Heart left ventricle (tissue), 16 donors: ENCODE measurements around the gene GHDC. TPM values are rescaled to one million over a fixed set of nuclear protein-coding genes. Genes with fewer than 3 reads are reported as not detected.
A peak's percentile ranks its signal among the peaks of the same experiment; 100 is the strongest.

Experiments used
- ATAC-seq, 4 donors: fragments of 200-7000 bp; cut with Tn5 transposase; one replicate each; pipeline ENCODE4 v1.9.1; 2020 to 2022; ENCODE audit warnings: moderate library complexity in 4 of 4, mild to moderate bottlenecking in 3 of 4, moderate number of reproducible peaks in 1 of 4
- DNase-seq, 5 donors: peaks; one replicate each; pipeline ENCODE4 v3.0.0-alpha.2; 2020
- H3K27ac ChIP-seq, 12 donors: fragments of 200-600 bp; sonication (generic) in 4 of 12; one replicate each; pipeline versions ENCODE4 v1.5.0 to v1.8.0; 2016 to 2022; ENCODE audit warnings: mild to moderate bottlenecking in 2 of 12
- H3K27me3 ChIP-seq, 9 donors: fragments of 200-600 bp; sonication (generic) in 2 of 9; one replicate each; pipeline versions ENCODE4 v1.5.1 to v1.8.0; 2016 to 2022; ENCODE audit warnings: mild to moderate bottlenecking in 3 of 9
- H3K36me3 ChIP-seq, 9 donors: fragments of 200-600 bp; sonication (generic) in 2 of 9; one replicate each; pipeline versions ENCODE4 v1.5.0 to v1.8.0; 2018 to 2022; ENCODE audit warnings: mild to moderate bottlenecking in 2 of 9
- H3K4me1 ChIP-seq, 12 donors: fragments of 200-600 bp; sonication (generic) in 4 of 12; one replicate each; pipeline versions ENCODE4 v1.5.0 to v1.8.0; 2016 to 2022; ENCODE audit warnings: mild to moderate bottlenecking in 3 of 12
- H3K4me3 ChIP-seq, 12 donors: fragments of 200-600 bp; sonication (generic) in 4 of 12; one replicate each; pipeline versions ENCODE4 v1.5.0 to v1.8.0; 2017 to 2022; ENCODE audit warnings: mild to moderate bottlenecking in 9 of 12, moderate library complexity in 4 of 12
- H3K9me3 ChIP-seq, 12 donors: fragments of 200-600 bp; sonication (generic) in 4 of 12; one replicate each; pipeline versions ENCODE4 v1.5.0 to v1.8.0; 2016 to 2022; ENCODE audit warnings: mild to moderate bottlenecking in 1 of 12
- CTCF ChIP-seq, 12 donors: fragments of 200-600 bp; sonication (generic) in 4 of 12; IDR thresholded peaks; one replicate each; pipeline versions ENCODE4 v1.5.0 to v1.8.0; 2018 to 2022; ENCODE audit warnings: antibody characterized with exemption in 12 of 12, mild to moderate bottlenecking in 5 of 12
- POLR2A ChIP-seq, 2 donors: fragments of 450-650 bp; IDR thresholded peaks; one replicate each; pipeline ENCODE4 v1.6.1; 2017; ENCODE audit warnings: antibody characterized with exemption in 2 of 2, mild to moderate bottlenecking in 2 of 2, moderate library complexity in 2 of 2
- WGBS, 4 donors: extraction: QIAGEN DNeasy Blood & Tissue Kit in 2 of 4; methylation state at CpG; one replicate each; pipeline versions ENCODE4 v1.1.5 to v1.1.7; 2013 to 2018; 5-methylcytosine and 5-hydroxymethylcytosine counted together
- intact Hi-C, 10 donors: fragments of 100-400 bp; cut with DNase I; formaldehyde crosslinking; loops; one replicate each; pipeline versions ENCODE4 v1.11.1 to v1.14.2; 2022
- polyA plus RNA-seq, 2 donors: library from polyadenylated mRNA; stranded (reverse); fragments of 200-250 nt; gene quantifications; one replicate each; pipeline ENCODE4 v1.2.3, GENCODE V29; 2013
- total RNA-seq, 9 donors: library from RNA; depleted of rRNA in 2 of 9; stranded (reverse); fragments of >200 nt in 2 of 9; fragmentation: NEBNext Ultra II Directional in 3 of 9; extraction: Animal tissue kit (Norgen Biotek cat#: 25700) in 3 of 9; gene quantifications; one replicate each; pipeline versions ENCODE4 v1.1.0 to v1.2.4, GENCODE V29; 2016 to 2023
- donor health status: ischemic (EF 13 %, LVEDD 7.1; RV severe dilation, severe dysfunction).
- donor health status: healthy with polysubstance abuse.
- donor health status: DM: no; HTN: yes; CAD: no.
- donor health status: DM: no; HTN: no; CAD: no.
- donor health status: ischemic (EF 25% LVEDD 6.9; RV normal size, moderate dysfunction).
- donor health status: ischemic (EF 25% LVEDD 5.7; RV mildly dilated, moderate dysfunction).
- donor health status: healthy.
- donor health status: DM: yes; HTN: yes; CAD: no.
- donor health status: ischemic (EF 35%, LVEDD 5.7; RV mildly dilated, moderate dysfunction).
- donor health status: nonischemic (EF 11% LVEDD 7.7; RV severe dilation, severe dysfunction).
- donor health status: DM: yes; HTN: yes; CAD: no.
- donor health status: PGD.
- donor health status: ischemic (EF 29% LVEDD 5.4; RV normal size, mild dysfunction).
- donor health status: nonischemic (EF 23%, LVEDD 6.1; RV moderate dilation, normal function).

GHDC gene
- total and polyA plus RNA-seq, 11 donors: 4.9 to 17.3 (median 8.3) TPM

DNA sequence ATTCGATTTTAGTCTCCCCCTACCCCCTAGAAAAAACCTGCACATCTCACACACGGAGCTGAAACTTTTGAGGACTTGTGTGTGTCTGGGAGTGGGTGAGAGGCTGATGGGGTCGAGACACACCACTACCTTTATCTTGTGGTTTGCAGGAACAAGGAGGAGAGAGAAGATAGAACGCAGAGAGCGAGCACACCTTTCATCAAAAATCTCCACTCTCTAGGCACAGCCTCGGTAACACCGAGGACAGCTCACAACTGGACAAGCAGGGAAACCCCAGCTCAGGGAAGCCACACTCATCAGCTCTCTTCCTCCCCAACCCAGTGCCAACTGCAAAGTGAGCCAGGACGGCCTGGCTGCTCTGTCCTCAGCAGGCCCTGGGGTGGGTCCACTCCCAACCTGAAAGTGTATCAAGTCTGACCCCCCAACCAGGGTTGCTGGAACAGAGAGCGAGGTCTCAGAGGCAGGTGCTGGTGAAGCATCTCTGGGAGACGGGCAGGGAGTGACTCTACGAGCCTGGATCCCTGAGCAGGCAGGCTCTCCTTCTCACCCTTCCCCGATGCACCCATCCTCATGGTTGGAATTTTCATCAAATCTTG lies 5.2 kb upstream of the GHDC start:
- peaks cover 0 to 53% (median 39%) of the 10 kb centered on the region in 9 donors for H3K36me3 ChIP-seq
- no peak for DNase-seq
- ATAC-seq: no peak
- TF ChIP-seq CTCF (IDR thresholded peaks at IDR 0.05): no peak
- no peak for TF ChIP-seq POLR2A (IDR thresholded peaks at IDR 0.05)
- peak overlapping the region in 1 of 12 donors; percentile 66 for H3K27ac ChIP-seq
- intact Hi-C loops: loop anchor here in 1 of 10 donors (10.0 kb wide), 1 partner anchor 85 kb away; the partner anchor contains the start of gene STAT5A
- H3K4me3 ChIP-seq: no peak overlapping the region
- WGBS, 4 donors: 76 to 84% (median 78%) methylated on average over 11 to 12 of the region's 12 CpGs
- no peaks in the 10 kb centered on the region for H3K27me3 ChIP-seq
- H3K9me3 ChIP-seq: no peaks in the 10 kb centered on the region
- H3K4me1 ChIP-seq: peaks cover 0 to 17% (median 11%) of the 10 kb centered on the region in 12 donors

GRCh38 chr17:42198897-42199296 lies 4.6 kb upstream of the GHDC start:
- peaks cover 0 to 20% (median 12%) of the 10 kb centered on the region in 12 donors for H3K4me1 ChIP-seq
- DNase-seq: no peak
- peaks cover 0 to 47% (median 32%) of the 10 kb centered on the region in 9 donors for H3K36me3 ChIP-seq
- no peak for ATAC-seq
- intact Hi-C loops: loop anchor here in 1 of 10 donors (10.0 kb wide), 1 partner anchor 86 kb away; the partner anchor contains the start of gene STAT5A
- H3K9me3 ChIP-seq: no peaks in the 10 kb centered on the region
- no peak overlapping the region for H3K4me3 ChIP-seq
- no peaks in the 10 kb centered on the region for H3K27me3 ChIP-seq
- TF ChIP-seq POLR2A (IDR thresholded peaks at IDR 0.05): no peak
- no peak for TF ChIP-seq CTCF (IDR thresholded peaks at IDR 0.05)
- peak overlapping the region in 2 of 12 donors; percentile 21 to 66 for H3K27ac ChIP-seq
- WGBS, 4 donors: 81 to 89% (median 83%) methylated on average over 4 of the region's 4 CpGs

DNA sequence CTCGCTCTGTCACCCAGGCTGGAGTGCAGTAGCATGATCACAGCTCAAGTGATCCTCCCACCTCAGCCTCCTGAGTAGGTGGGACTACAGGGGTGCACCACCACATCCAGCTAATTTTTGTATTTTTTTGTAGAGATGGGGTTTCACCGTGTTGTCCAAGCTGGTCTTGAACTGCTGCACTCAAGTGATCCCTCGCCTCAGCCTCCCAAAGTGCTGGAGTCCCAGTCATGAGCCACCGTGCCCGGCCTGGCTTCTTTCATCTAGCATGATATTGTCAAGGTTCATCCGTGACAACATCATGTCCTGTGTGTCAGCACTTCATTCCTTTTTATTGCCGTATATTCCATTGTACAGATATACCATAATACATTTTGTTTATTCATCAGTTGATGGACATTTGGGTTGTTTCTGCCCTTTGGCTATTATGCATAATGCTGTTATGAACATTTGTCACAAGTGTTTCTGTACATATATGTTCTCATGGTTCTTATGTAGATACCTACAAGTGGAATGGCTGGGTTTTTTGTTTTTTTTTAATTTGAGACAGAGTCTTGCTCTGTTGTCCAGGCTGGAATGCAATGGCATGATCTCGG lies 3.4 kb upstream of the GHDC start:
- H3K36me3 ChIP-seq: peaks cover 0 to 35% (median 20%) of the 10 kb centered on the region in 9 donors
- intact Hi-C loops: loop anchor here in 1 of 10 donors (10.0 kb wide), 1 partner anchor 87 kb away; the partner anchor contains the start of gene STAT5A
- TF ChIP-seq POLR2A (IDR thresholded peaks at IDR 0.05) (no peak), CTCF (IDR thresholded peaks at IDR 0.05) (no peak)
- ATAC-seq: no peak
- no peak overlapping the region for H3K4me3 ChIP-seq
- H3K27me3 ChIP-seq: no peaks in the 10 kb centered on the region
- H3K4me1 ChIP-seq: peaks cover 4 to 32% (median 22%) of the 10 kb centered on the region in 12 donors
- no peak for DNase-seq
- H3K27ac ChIP-seq: no peak overlapping the region
- 92 to 93% (median 93%) methylated on average over 8 of the region's 8 CpGs for WGBS, 4 donors
- no peaks in the 10 kb centered on the region for H3K9me3 ChIP-seq
